Neural cell (in vitro differentiated cells): ENCODE results near the gene KCNIP2. TPM values are rescaled to one million over a fixed set of nuclear protein-coding genes. Genes with fewer than 3 reads are reported as not detected.
A peak's percentile ranks its signal among the peaks of the same experiment; 100 is the strongest.

Experiments
- H2AFZ ChIP-seq: fragments of 200-600, 300-800 bp; sonication (generic), shearing (Covaris generic); 2 replicates; pipeline ENCODE4 v1.6.0; 2014; ENCODE audit warnings: low read depth, mild to moderate bottlenecking, antibody characterized with exemption, low read length, moderate library complexity
- H3F3A ChIP-seq: fragments of 200-600 bp; shearing (Covaris generic); 2 replicates; pipeline ENCODE4 v1.6.1; 2016; ENCODE audit warnings: mild to moderate bottlenecking, moderate library complexity, mixed read lengths, antibody characterized with exemption, low read length; ENCODE audit not compliant: insufficient read depth, poor library complexity, severe bottlenecking
- H3K27ac ChIP-seq: fragments of 200-600, 300-800 bp; sonication (generic), shearing (Covaris generic); 2 replicates; pipeline ENCODE4 v1.5.1; 2014; ENCODE audit warnings: mild to moderate bottlenecking, low read length, moderate library complexity
- H3K27me3 ChIP-seq: fragments of 300-800, 200-600 bp; sonication (generic), shearing (Covaris generic); 2 replicates; pipeline ENCODE4 v1.6.0; 2014; ENCODE audit warnings: mild to moderate bottlenecking, low read depth, low read length, moderate library complexity; ENCODE audit not compliant: insufficient read depth
- H3K36me3 ChIP-seq: fragments of 300-800, 200-600 bp; sonication (generic), shearing (Covaris generic); 2 replicates; pipeline ENCODE4 v1.5.1; 2014; ENCODE audit warnings: mild to moderate bottlenecking, antibody characterized with exemption, low read length, moderate library complexity; ENCODE audit not compliant: insufficient read depth
- H3K4me2 ChIP-seq: fragments of 300-800, 200-600 bp; sonication (generic), shearing (Covaris generic); 2 replicates; pipeline ENCODE4 v1.6.0; 2014; ENCODE audit warnings: mild to moderate bottlenecking, low read length
- H3K4me3 ChIP-seq: fragments of 300-800, 200-600 bp; sonication (generic), shearing (Covaris generic); 2 replicates; pipeline ENCODE4 v1.5.1; 2014; ENCODE audit warnings: mild to moderate bottlenecking, low read length, moderate library complexity
- H3K79me2 ChIP-seq: fragments of 200-600 bp; shearing (Covaris generic); replicated peaks from 2 replicates; pipeline ENCODE4 v1.6.0; 2014; ENCODE audit warnings: mild to moderate bottlenecking, low read length, moderate library complexity; ENCODE audit not compliant: insufficient read depth
- H3K9ac ChIP-seq: fragments of 300-800, 200-600 bp; sonication (generic), shearing (Covaris generic); 2 replicates; pipeline ENCODE4 v1.6.1; 2016; ENCODE audit warnings: mild to moderate bottlenecking, low read length, mixed read lengths
- H3K9me2 ChIP-seq: fragments of 200-600 bp; shearing (Covaris generic); 2 replicates; pipeline ENCODE4 v1.6.1; 2016; ENCODE audit warnings: mild to moderate bottlenecking, low read length, mixed read lengths; ENCODE audit not compliant: insufficient read depth
- H3K9me3 ChIP-seq: fragments of 200-600, 300-800 bp; sonication (generic), shearing (Covaris generic); 2 replicates; pipeline ENCODE4 v1.6.1; 2016; ENCODE audit warnings: mild to moderate bottlenecking, mixed run types, low read length, moderate library complexity, mixed read lengths
- H4K20me1 ChIP-seq: fragments of 200-600 bp; shearing (Covaris generic); 2 replicates; pipeline ENCODE4 v1.6.1; 2016; ENCODE audit warnings: mild to moderate bottlenecking, mixed run types; ENCODE audit not compliant: insufficient read depth
- CTCF ChIP-seq: fragments of 450-650 bp; IDR thresholded peaks from 2 replicates; pipeline ENCODE4 v1.5.1; 2014; ENCODE audit warnings: antibody characterized with exemption, mild to moderate bottlenecking, moderate library complexity; ENCODE audit not compliant: poor library complexity, severe bottlenecking
- EP300 ChIP-seq: fragments of 450-650 bp; conservative IDR thresholded peaks from 2 replicates; pipeline ENCODE4 v1.6.1; 2014; ENCODE audit warnings: antibody characterized with exemption, mild to moderate bottlenecking, moderate library complexity; ENCODE audit not compliant: poor library complexity, severe bottlenecking
- EZH2 ChIP-seq: fragments of 200-600, 300-800 bp; shearing (Covaris generic), sonication (generic); IDR thresholded peaks from 2 replicates; pipeline ENCODE4 v1.6.1; 2014; ENCODE audit warnings: antibody characterized with exemption, low read length, borderline replicate concordance, mild to moderate bottlenecking; ENCODE audit not compliant: insufficient read depth, poor library complexity, severe bottlenecking
- MXI1 ChIP-seq: fragments of 450-650 bp; conservative IDR thresholded peaks from 2 replicates; pipeline ENCODE4 v1.6.1; 2014; ENCODE audit warnings: antibody characterized with exemption, mild to moderate bottlenecking; ENCODE audit not compliant: poor library complexity, severe bottlenecking
- POLR2AphosphoS5 ChIP-seq: IDR thresholded peaks from 2 replicates; pipeline ENCODE4 v1.6.1; 2012
- RAD21 ChIP-seq: fragments of 450-650 bp; conservative IDR thresholded peaks from 2 replicates; pipeline ENCODE4 v1.6.1; 2014; ENCODE audit warnings: antibody characterized with exemption, mild to moderate bottlenecking, moderate library complexity
- REST ChIP-seq: IDR thresholded peaks from 2 replicates; pipeline ENCODE4 v1.6.1; 2012; ENCODE audit warnings: borderline replicate concordance
- SMC3 ChIP-seq: fragments of 450-650 bp; conservative IDR thresholded peaks from 2 replicates; pipeline ENCODE4 v1.6.1; 2014; ENCODE audit warnings: antibody characterized with exemption, mild to moderate bottlenecking, moderate library complexity; ENCODE audit not compliant: poor library complexity
- TAF1 ChIP-seq: IDR thresholded peaks from 2 replicates; pipeline ENCODE4 v1.6.1; 2012; ENCODE audit warnings: low read depth
- polyA plus RNA-seq: library from polyadenylated mRNA; depleted of rRNA; stranded (reverse); fragments of >200 nt; gene quantifications from 2 replicates; pipeline ENCODE4 v1.2.3, GENCODE V29; 2014

KCNIP2 gene
- polyA plus RNA-seq, 1 donor from 2014 or later = 10.0 TPM

- H3K4me2 ChIP-seq = no peak overlapping the region
- no peak overlapping the region for H3K9ac ChIP-seq
- peaks cover 6% of the 10 kb centered on the region for H3F3A ChIP-seq
- no peaks in the 10 kb centered on the region for H3K9me2 ChIP-seq
- peak overlapping the region; percentile 63 for H3K27ac ChIP-seq
- H3K4me3 ChIP-seq = no peak overlapping the region
- no peaks in the 10 kb centered on the region for H3K27me3 ChIP-seq
- H3K79me2 ChIP-seq = no peaks in the 10 kb centered on the region
- H3K36me3 ChIP-seq = no peaks in the 10 kb centered on the region
- TF ChIP-seq CTCF (peak; percentile 67), TAF1 (no peak), MXI1 (no peak), REST (no peak), POLR2AphosphoS5 (no peak), RAD21 (peak; percentile 61), EP300 (no peak), SMC3 (peak; percentile 60), EZH2 (no peak)
- no peaks in the 10 kb centered on the region for H4K20me1 ChIP-seq
- H2AFZ ChIP-seq = no peak overlapping the region
- no peaks in the 10 kb centered on the region for H3K9me3 ChIP-seq
Measured at GRCh38 chr10:101889256-101890210, 45.9 kb upstream of the KCNIP2 start.

GRCh38 chr10:101888251-101888949, 44.8 kb upstream of the KCNIP2 start:
- H3K27me3 ChIP-seq = no peaks in the 10 kb centered on the region
- no peak overlapping the region for H2AFZ ChIP-seq
- TF ChIP-seq RAD21 (no peak), EP300 (peak; percentile 72), CTCF (no peak), REST (peak; percentile 99), POLR2AphosphoS5 (peak; percentile 31)
- H3K36me3 ChIP-seq = no peaks in the 10 kb centered on the region
- peak overlapping the region; percentile 8 for H3K4me3 ChIP-seq
- H3K9ac ChIP-seq = no peak overlapping the region
- H3K27ac ChIP-seq = peak overlapping the region; percentile 63
- H3K9me2 ChIP-seq = no peaks in the 10 kb centered on the region
- H4K20me1 ChIP-seq = no peaks in the 10 kb centered on the region
- H3K9me3 ChIP-seq = no peaks in the 10 kb centered on the region
- H3K4me2 ChIP-seq = peak overlapping the region; percentile 40
- H3K79me2 ChIP-seq = no peaks in the 10 kb centered on the region
- H3F3A ChIP-seq = peaks cover 6% of the 10 kb centered on the region
